Small intestine (tissue), 7 donors: ENCODE data around the gene PRKN. TPM values are rescaled to one million over a fixed set of nuclear protein-coding genes. Genes with fewer than 3 reads are reported as not detected.
A peak's percentile ranks its signal among the peaks of the same experiment; 100 is the strongest.

Source experiments
- DNase-seq, 2 donors: peaks; one replicate each; pipeline versions ENCODE4 v3.0.0 to v3.0.0-alpha.2; 2013
- FAIRE-seq: peaks from 2 replicates; lab custom pipeline; 2012; peaks lifted over from hg19 to GRCh38; lab: Jason Lieb, UNC
- H3K27ac ChIP-seq, 3 donors: one replicate each; pipeline ENCODE4 v1.5.1; 2013; ENCODE audit warnings: low read length in 2 of 3, mild to moderate bottlenecking in 2 of 3, control low read depth in 1 of 3, inconsistent platforms in 1 of 3, low read depth in 1 of 3, moderate library complexity in 1 of 3
- H3K27me3 ChIP-seq, 3 donors: one replicate each; pipeline ENCODE4 v1.6.1; 2013; ENCODE audit warnings: low read length in 3 of 3, inconsistent platforms in 1 of 3; ENCODE audit not compliant: control insufficient read depth in 3 of 3, insufficient read depth in 3 of 3
- H3K36me3 ChIP-seq, 3 donors: one replicate each; pipeline ENCODE4 v1.6.1; 2013; ENCODE audit warnings: low read length in 3 of 3, inconsistent platforms in 1 of 3, low read depth in 1 of 3, mild to moderate bottlenecking in 1 of 3, moderate library complexity in 1 of 3; ENCODE audit not compliant: control insufficient read depth in 3 of 3, insufficient read depth in 2 of 3
- H3K4me1 ChIP-seq, 3 donors: one replicate each; pipeline ENCODE4 v1.6.1; 2013; ENCODE audit warnings: low read length in 2 of 3, inconsistent platforms in 1 of 3, low read depth in 1 of 3, mild to moderate bottlenecking in 1 of 3, moderate library complexity in 1 of 3; ENCODE audit not compliant: control insufficient read depth in 3 of 3, insufficient read depth in 2 of 3
- H3K4me3 ChIP-seq, 3 donors: one replicate each; pipeline ENCODE4 v1.5.1; 2013; ENCODE audit warnings: low read length in 3 of 3, control low read depth in 1 of 3, inconsistent platforms in 1 of 3, low read depth in 1 of 3, mild to moderate bottlenecking in 1 of 3, moderate library complexity in 1 of 3
- H3K9me3 ChIP-seq, 2 donors: one replicate each; pipeline ENCODE4 v1.6.1; 2013; ENCODE audit warnings: low read depth in 1 of 2, low read length in 1 of 2; ENCODE audit not compliant: control insufficient read depth in 2 of 2, insufficient read depth in 1 of 2
- WGBS, 3 donors: extraction: QIAGEN DNeasy Blood & Tissue Kit; methylation state at CpG; one replicate each; pipeline ENCODE4 v1.1.7; 2013; 5-methylcytosine and 5-hydroxymethylcytosine counted together
- polyA plus RNA-seq, 4 donors: library from polyadenylated mRNA; stranded (reverse) in 3 of 4; unstranded in 1 of 4; fragments of 200-250 nt in 3 of 4; fragments of 120-200 nt in 1 of 4; gene quantifications; one replicate each; pipeline versions ENCODE4 v1.2.1 to v1.2.3, GENCODE V29; 2013
- donor health status: healthy with polysubstance abuse.
- donor health status: control.
- donor health status: control.
- donor health status: Bipolar disorder and iron deficiency.
- donor health status: healthy.

PRKN gene
- polyA plus RNA-seq, 4 donors = 0.27 to 2.3 (median 1.0) TPM

GRCh38 chr6:161796681-161797080 is 930.9 kb downstream of the PRKN start:
- no peaks in the 10 kb centered on the region for H3K4me1 ChIP-seq
- no peak for FAIRE-seq
- no peaks in the 10 kb centered on the region for H3K27me3 ChIP-seq
- 54 to 76% (median 67%) methylated on average over 1 of the region's 1 CpG for WGBS, 3 donors
- H3K4me3 ChIP-seq = no peak overlapping the region
- DNase-seq = no peak
- H3K9me3 ChIP-seq = peaks cover 0 to 8% of the 10 kb centered on the region in 2 donors
- H3K27ac ChIP-seq = no peak overlapping the region
- H3K36me3 ChIP-seq = no peaks in the 10 kb centered on the region

GRCh38 chr6:161792851-161793493 is 934.6 kb downstream of the PRKN start:
- no peaks in the 10 kb centered on the region for H3K4me1 ChIP-seq
- DNase-seq = no peak
- peaks cover 0 to 9% of the 10 kb centered on the region in 2 donors for H3K9me3 ChIP-seq
- no peak overlapping the region for H3K27ac ChIP-seq
- FAIRE-seq = no peak
- H3K27me3 ChIP-seq = no peaks in the 10 kb centered on the region
- H3K4me3 ChIP-seq = no peak overlapping the region
- WGBS, 3 donors = 57 to 72% (median 71%) methylated on average over 8 of the region's 8 CpGs
- H3K36me3 ChIP-seq = no peaks in the 10 kb centered on the region

GRCh38 chr6:161788531-161788930 is 939.0 kb downstream of the PRKN start:
- 88 to 91% (median 90%) methylated on average over 4 of the region's 4 CpGs for WGBS, 3 donors

GRCh38 chr6:161772176-161772575 is 955.4 kb downstream of the PRKN start:
- 88 to 91% (median 88%) methylated on average over 7 of the region's 7 CpGs for WGBS, 3 donors

More at GRCh38 chr6:161788531-161788930, 939.0 kb downstream of the PRKN start:
- no peak overlapping the region for H3K27ac ChIP-seq
- no peak overlapping the region for H3K4me3 ChIP-seq
- DNase-seq (no peak), FAIRE-seq (no peak)
- H3K36me3 ChIP-seq = no peaks in the 10 kb centered on the region
- H3K27me3 ChIP-seq = no peaks in the 10 kb centered on the region
- H3K9me3 ChIP-seq = peaks cover 0 to 9% of the 10 kb centered on the region in 2 donors
- no peaks in the 10 kb centered on the region for H3K4me1 ChIP-seq

GRCh38 chr6:161761966-161762365 is 965.6 kb downstream of the PRKN start:
- DNase-seq (no peak), FAIRE-seq (no peak)
- no peaks in the 10 kb centered on the region for H3K36me3 ChIP-seq
- H3K9me3 ChIP-seq = no peaks in the 10 kb centered on the region
- 81 to 89% (median 88%) methylated on average over 6 of the region's 6 CpGs for WGBS, 3 donors
- H3K27ac ChIP-seq = no peak overlapping the region
- no peak overlapping the region for H3K4me3 ChIP-seq
- H3K27me3 ChIP-seq = no peaks in the 10 kb centered on the region
- H3K4me1 ChIP-seq = no peaks in the 10 kb centered on the region

More at GRCh38 chr6:161772176-161772575, 955.4 kb downstream of the PRKN start:
- H3K4me1 ChIP-seq = no peaks in the 10 kb centered on the region
- DNase-seq = no peak
- H3K27ac ChIP-seq = no peak overlapping the region
- H3K9me3 ChIP-seq = no peaks in the 10 kb centered on the region
- H3K27me3 ChIP-seq = no peaks in the 10 kb centered on the region
- H3K4me3 ChIP-seq = no peak overlapping the region
- no peaks in the 10 kb centered on the region for H3K36me3 ChIP-seq
- FAIRE-seq = no peak

- no peak for FAIRE-seq
- no peaks in the 10 kb centered on the region for H3K27me3 ChIP-seq
- WGBS, 3 donors = 66 to 72% (median 69%) methylated on average over 5 of the region's 5 CpGs
Observed at GRCh38 chr6:161755080-161755479, 972.5 kb downstream of the PRKN start.

GRCh38 chr6:161750686-161751085 is 976.9 kb downstream of the PRKN start:
- no peak overlapping the region for H3K27ac ChIP-seq
- FAIRE-seq (no peak), DNase-seq (peak in 1 of 2 donors; percentile 5)
- no peaks in the 10 kb centered on the region for H3K36me3 ChIP-seq
- H3K4me1 ChIP-seq = no peaks in the 10 kb centered on the region
- 58 to 79% (median 67%) methylated on average over 3 of the region's 3 CpGs for WGBS, 3 donors
- no peaks in the 10 kb centered on the region for H3K9me3 ChIP-seq
- no peaks in the 10 kb centered on the region for H3K27me3 ChIP-seq
- no peak overlapping the region for H3K4me3 ChIP-seq

More at GRCh38 chr6:161755080-161755479, 972.5 kb downstream of the PRKN start:
- Histone ChIP-seq H3K4me1 (no peaks in the 10 kb centered on the region), H3K9me3 (no peaks in the 10 kb centered on the region), H3K27ac (no peak overlapping the region), H3K4me3 (no peak overlapping the region), H3K36me3 (no peaks in the 10 kb centered on the region)
- no peak for DNase-seq

GRCh38 chr6:161749576-161749975 is 978.0 kb downstream of the PRKN start:
- Histone ChIP-seq H3K4me1 (no peaks in the 10 kb centered on the region), H3K9me3 (no peaks in the 10 kb centered on the region), H3K27me3 (no peaks in the 10 kb centered on the region), H3K27ac (no peak overlapping the region), H3K4me3 (no peak overlapping the region), H3K36me3 (no peaks in the 10 kb centered on the region)
- DNase-seq = no peak
- 79 to 88% (median 83%) methylated on average over 4 of the region's 4 CpGs for WGBS, 3 donors
- FAIRE-seq = no peak
